ENCODE results near the gene KLHDC3. TPM values are rescaled to one million over a fixed set of nuclear protein-coding genes. Genes with fewer than 3 reads are reported as not detected.

Gene KLHDC3
- total and polyA plus RNA-seq, 2 of the 13 experiments (the other 11 are each of a cell fraction or from before 2014, with no cell fraction given) = 78.3 to 91.5 TPM

GRCh38 chr6:43013843-43014433 lies at the start of gene KLHDC3, which contains the start of gene MEA1 (continued):
- peak; percentile 99 for TF ChIP-seq MXI1 (IDR thresholded peaks at IDR 0.05; ENCODE audit: borderline replicate concordance, low read depth, low read length)
- TF ChIP-seq MAF1 (CRISPR knock-in tag; IDR thresholded peaks at IDR 0.05; ENCODE audit: borderline replicate concordance) = no peak
- TF ChIP-seq CREBL2 (CRISPR knock-in tag; IDR thresholded peaks at IDR 0.05; ENCODE audit: borderline replicate concordance) = no peak
- TF ChIP-seq ZNF234 (CRISPR knock-in tag; conservative IDR thresholded peaks at IDR 0.05) = no peak
- no peak for TF ChIP-seq MED13 (CRISPR knock-in tag; IDR thresholded peaks at IDR 0.05)
- no peak for TF ChIP-seq ZNF318 (CRISPR knock-in tag; IDR thresholded peaks at IDR 0.05)
- 0 out of 2 replicates have a peak, but pooled peaks have one; percentile 48 for TF ChIP-seq FIP1L1 (IDR thresholded peaks at IDR 0.05; ENCODE audit: borderline replicate concordance, insufficient read depth, low read depth, low read length)
- no peak for TF ChIP-seq MLLT10 (CRISPR knock-in tag; IDR thresholded peaks at IDR 0.05)
- TF ChIP-seq SCMH1 (CRISPR knock-in tag; IDR thresholded peaks at IDR 0.05; ENCODE audit: borderline replicate concordance) = no peak
- peak; percentile 60; the same call in 1 of the 2 replicates for TF ChIP-seq TRAFD1 (CRISPR knock-in tag; IDR thresholded peaks at IDR 0.05; ENCODE audit: borderline replicate concordance)
- TF ChIP-seq NFKBIZ (CRISPR knock-in tag; IDR thresholded peaks at IDR 0.05) = no peak; the same call in 1 of the 2 replicates
- TF ChIP-seq RAD21 (CRISPR knock-in tag; IDR thresholded peaks at IDR 0.05) = no peak
- TF ChIP-seq HOXA5 (CRISPR knock-in tag; IDR thresholded peaks at IDR 0.05) = no peak
- TF ChIP-seq ZNF263 (CRISPR knock-in tag; IDR thresholded peaks at IDR 0.05) = no peak
- TF ChIP-seq ZBTB2 (CRISPR knock-in tag; IDR thresholded peaks at IDR 0.05; ENCODE audit: low read depth) = 0 out of 2 replicates have a peak, but pooled peaks have one; percentile 77
